Measurements from ENCODE around the gene BORCS6. TPM values are rescaled to one million over a fixed set of nuclear protein-coding genes. Genes with fewer than 3 reads are reported as not detected.

BORCS6 gene
- total RNA-seq, 1 donor from 2014 or later: 0.71 TPM

- no peaks in the 10 kb centered on the region for H3K4me1 ChIP-seq
- no peaks in the 10 kb centered on the region for H3K79me2 ChIP-seq (ENCODE audit: low read depth)
- H3K9ac ChIP-seq: no peak overlapping the region
- Mint-ChIP-seq H3K4me1 (peaks cover 41% of the 10 kb centered on the region), H3K9me3 (peaks cover 19% of the 10 kb centered on the region), H3K36me3 (peaks cover 36% of the 10 kb centered on the region), H3K27ac (peak overlapping the region; percentile 94), H3K4me3 (peak overlapping the region; percentile 90), H3K27me3 (ENCODE audit: insufficient read depth, low read depth) (peaks cover 32% of the 10 kb centered on the region)
- no peak for DNase-seq (ENCODE audit: low spot score)
- no peak overlapping the region for H3K27ac ChIP-seq
- TF ChIP-seq EZH2phosphoT487 (IDR thresholded peaks at IDR 0.05) (no peak), EZH2 (IDR thresholded peaks at IDR 0.05) (no peak)
- TF ChIP-seq, protein P1, sequence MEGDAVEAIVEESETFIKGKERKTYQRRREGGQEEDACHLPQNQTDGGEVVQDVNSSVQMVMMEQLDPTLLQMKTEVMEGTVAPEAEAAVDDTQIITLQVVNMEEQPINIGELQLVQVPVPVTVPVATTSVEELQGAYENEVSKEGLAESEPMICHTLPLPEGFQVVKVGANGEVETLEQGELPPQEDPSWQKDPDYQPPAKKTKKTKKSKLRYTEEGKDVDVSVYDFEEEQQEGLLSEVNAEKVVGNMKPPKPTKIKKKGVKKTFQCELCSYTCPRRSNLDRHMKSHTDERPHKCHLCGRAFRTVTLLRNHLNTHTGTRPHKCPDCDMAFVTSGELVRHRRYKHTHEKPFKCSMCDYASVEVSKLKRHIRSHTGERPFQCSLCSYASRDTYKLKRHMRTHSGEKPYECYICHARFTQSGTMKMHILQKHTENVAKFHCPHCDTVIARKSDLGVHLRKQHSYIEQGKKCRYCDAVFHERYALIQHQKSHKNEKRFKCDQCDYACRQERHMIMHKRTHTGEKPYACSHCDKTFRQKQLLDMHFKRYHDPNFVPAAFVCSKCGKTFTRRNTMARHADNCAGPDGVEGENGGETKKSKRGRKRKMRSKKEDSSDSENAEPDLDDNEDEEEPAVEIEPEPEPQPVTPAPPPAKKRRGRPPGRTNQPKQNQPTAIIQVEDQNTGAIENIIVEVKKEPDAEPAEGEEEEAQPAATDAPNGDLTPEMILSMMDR (IDR thresholded peaks at IDR 0.05): no peak
- H3K36me3 ChIP-seq: no peaks in the 10 kb centered on the region
- H4K20me1 ChIP-seq (ENCODE audit: low read depth): peaks cover 13% of the 10 kb centered on the region
- no peaks in the 10 kb centered on the region for H3K9me3 ChIP-seq (ENCODE audit: low read depth)
- H2AFZ ChIP-seq (replicated peaks): no peak overlapping the region
- H3K4me3 ChIP-seq: peak overlapping the region; percentile 62
- peaks cover 53% of the 10 kb centered on the region for H3F3A ChIP-seq (ENCODE audit: low read depth)
- H3K4me2 ChIP-seq: peak overlapping the region; percentile 68
- no peaks in the 10 kb centered on the region for H3K27me3 ChIP-seq
Observed at GRCh38 chr17:8227238-8227581, 37.2 kb upstream of the BORCS6 start.

GRCh38 chr17:8226536-8227237 lies 36.7 kb upstream of the BORCS6 start:
- peaks cover 44% of the 10 kb centered on the region for H3K4me1 Mint-ChIP-seq

GRCh38 chr17:8225813-8226535 lies 36.0 kb upstream of the BORCS6 start:
- no peak overlapping the region for H3K27ac ChIP-seq
- DNase-seq (ENCODE audit: low spot score): peak; percentile 83
- peak overlapping the region; percentile 62 for H3K4me3 ChIP-seq

More at GRCh38 chr17:8226536-8227237, 36.7 kb upstream of the BORCS6 start:
- TF ChIP-seq EZH2phosphoT487 (IDR thresholded peaks at IDR 0.05) (no peak), EZH2 (IDR thresholded peaks at IDR 0.05) (no peak)
- TF ChIP-seq, protein P1 (IDR thresholded peaks at IDR 0.05): no peak
- peaks cover 57% of the 10 kb centered on the region for H3F3A ChIP-seq (ENCODE audit: low read depth)
- no peaks in the 10 kb centered on the region for H3K79me2 ChIP-seq (ENCODE audit: low read depth)
- H3K27ac ChIP-seq: no peak overlapping the region
- H3K4me3 ChIP-seq: peak overlapping the region; percentile 62
- H3K9me3 Mint-ChIP-seq: peaks cover 22% of the 10 kb centered on the region
- no peaks in the 10 kb centered on the region for H3K9me3 ChIP-seq (ENCODE audit: low read depth)
- H3K4me2 ChIP-seq: peak overlapping the region; percentile 68
- peak overlapping the region; percentile 90 for H3K4me3 Mint-ChIP-seq
- no peaks in the 10 kb centered on the region for H3K27me3 ChIP-seq
- H3K27me3 Mint-ChIP-seq (ENCODE audit: insufficient read depth, low read depth): peaks cover 36% of the 10 kb centered on the region
- DNase-seq (ENCODE audit: low spot score): peak; percentile 94
- H3K27ac Mint-ChIP-seq: peak overlapping the region; percentile 94
- peaks cover 36% of the 10 kb centered on the region for H3K36me3 Mint-ChIP-seq
- no peak overlapping the region for H2AFZ ChIP-seq (replicated peaks)
- H3K4me1 ChIP-seq: no peaks in the 10 kb centered on the region
- no peak overlapping the region for H3K9ac ChIP-seq
- H4K20me1 ChIP-seq (ENCODE audit: low read depth): peaks cover 14% of the 10 kb centered on the region
- no peaks in the 10 kb centered on the region for H3K36me3 ChIP-seq

More at GRCh38 chr17:8225813-8226535, 36.0 kb upstream of the BORCS6 start:
- TF ChIP-seq, protein P1 (IDR thresholded peaks at IDR 0.05): no peak
- TF ChIP-seq EZH2 (IDR thresholded peaks at IDR 0.05): no peak
- no peak for TF ChIP-seq EZH2phosphoT487 (IDR thresholded peaks at IDR 0.05)
- Mint-ChIP-seq H3K4me1 (peaks cover 48% of the 10 kb centered on the region), H3K9me3 (peaks cover 28% of the 10 kb centered on the region), H3K27me3 (ENCODE audit: insufficient read depth, low read depth) (peaks cover 40% of the 10 kb centered on the region), H3K27ac (peak overlapping the region; percentile 94), H3K4me3 (peak overlapping the region; percentile 90), H3K36me3 (peaks cover 34% of the 10 kb centered on the region)
- Histone ChIP-seq H2AFZ (replicated peaks) (no peak overlapping the region), H3K79me2 (ENCODE audit: low read depth) (no peaks in the 10 kb centered on the region), H3F3A (ENCODE audit: low read depth) (peaks cover 63% of the 10 kb centered on the region), H3K9ac (no peak overlapping the region), H4K20me1 (ENCODE audit: low read depth) (peaks cover 14% of the 10 kb centered on the region), H3K36me3 (no peaks in the 10 kb centered on the region), H3K4me1 (no peaks in the 10 kb centered on the region), H3K9me3 (ENCODE audit: low read depth) (no peaks in the 10 kb centered on the region), H3K4me2 (peak overlapping the region; percentile 68), H3K27me3 (no peaks in the 10 kb centered on the region)

All from neural progenitor cell (in vitro differentiated cells).